ENCODE results near the gene SYT8. TPM values are rescaled to one million over a fixed set of nuclear protein-coding genes. Genes with fewer than 3 reads are reported as not detected.
A peak's percentile ranks its signal among the peaks of the same experiment; 100 is the strongest.

SYT8 gene
- total RNA-seq, 4 donors from 2014 or later, result not detected

GRCh38 chr11:1847006-1847735 lies 12.4 kb downstream of the SYT8 start:
- no peak overlapping the region for H3K4me3 ChIP-seq
- intact Hi-C loops (cut with DNase I; ENCODE audit: low total_unique reads) (no loop called here), in situ Hi-C loops (cut with MboI; ENCODE audit: low sequenced_read_pairs in 4 of 4) (no loop called here)
- H3K27ac ChIP-seq, result no peak overlapping the region
- H3K4me1 ChIP-seq, result no peaks in the 10 kb centered on the region
- H3K36me3 ChIP-seq, result no peaks in the 10 kb centered on the region
- no peaks in the 10 kb centered on the region for H3K9me3 ChIP-seq
- ATAC-seq, result no peak
- no peak for DNase-seq
- TF ChIP-seq, protein P1, sequence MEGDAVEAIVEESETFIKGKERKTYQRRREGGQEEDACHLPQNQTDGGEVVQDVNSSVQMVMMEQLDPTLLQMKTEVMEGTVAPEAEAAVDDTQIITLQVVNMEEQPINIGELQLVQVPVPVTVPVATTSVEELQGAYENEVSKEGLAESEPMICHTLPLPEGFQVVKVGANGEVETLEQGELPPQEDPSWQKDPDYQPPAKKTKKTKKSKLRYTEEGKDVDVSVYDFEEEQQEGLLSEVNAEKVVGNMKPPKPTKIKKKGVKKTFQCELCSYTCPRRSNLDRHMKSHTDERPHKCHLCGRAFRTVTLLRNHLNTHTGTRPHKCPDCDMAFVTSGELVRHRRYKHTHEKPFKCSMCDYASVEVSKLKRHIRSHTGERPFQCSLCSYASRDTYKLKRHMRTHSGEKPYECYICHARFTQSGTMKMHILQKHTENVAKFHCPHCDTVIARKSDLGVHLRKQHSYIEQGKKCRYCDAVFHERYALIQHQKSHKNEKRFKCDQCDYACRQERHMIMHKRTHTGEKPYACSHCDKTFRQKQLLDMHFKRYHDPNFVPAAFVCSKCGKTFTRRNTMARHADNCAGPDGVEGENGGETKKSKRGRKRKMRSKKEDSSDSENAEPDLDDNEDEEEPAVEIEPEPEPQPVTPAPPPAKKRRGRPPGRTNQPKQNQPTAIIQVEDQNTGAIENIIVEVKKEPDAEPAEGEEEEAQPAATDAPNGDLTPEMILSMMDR (IDR thresholded peaks at IDR 0.05 in 4 of 5, conservative IDR thresholded peaks at IDR 0.05 in 1 of 5), result no peak
- TF ChIP-seq POLR2A (IDR thresholded peaks at IDR 0.05), result no peak
- H3K27me3 ChIP-seq, result no peaks in the 10 kb centered on the region

DNA sequence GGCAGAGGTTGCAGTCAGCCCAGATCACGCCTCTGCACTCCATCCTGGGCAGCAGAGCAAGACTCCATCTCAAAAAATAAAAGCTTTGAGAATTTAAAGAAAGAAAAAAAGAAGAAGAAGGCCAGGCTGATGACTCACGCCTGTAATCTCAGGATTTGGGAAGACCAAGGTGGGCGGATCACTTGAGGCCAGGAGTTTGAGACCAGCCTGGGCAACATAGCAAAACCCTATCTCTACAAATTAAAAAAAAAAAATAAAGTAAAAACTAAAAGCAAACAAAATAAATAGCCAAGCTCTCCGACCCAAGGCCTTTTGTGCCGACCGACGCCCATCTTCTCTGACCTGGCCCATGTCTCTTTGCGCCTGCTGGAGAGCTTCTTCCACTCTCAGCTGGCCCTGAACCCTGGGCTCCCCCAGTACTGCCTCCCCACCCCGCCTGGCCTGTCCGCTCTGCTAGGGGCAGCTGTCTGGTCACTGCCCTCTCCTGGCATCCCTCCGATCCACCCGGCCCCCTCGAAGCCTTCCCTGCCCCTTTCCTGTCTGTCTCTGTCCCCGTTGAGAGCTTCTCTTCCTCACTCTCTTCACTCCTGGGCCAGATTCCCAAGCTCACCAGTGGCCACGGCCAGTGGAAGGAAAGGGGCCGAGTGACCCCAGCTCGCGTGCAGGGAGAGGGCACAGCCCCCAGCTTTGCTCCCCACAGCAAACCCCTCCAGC lies 13.3 kb downstream of the SYT8 start:
- H3K27ac ChIP-seq, result no peak overlapping the region
- in situ Hi-C loops (cut with MboI; ENCODE audit: low sequenced_read_pairs in 4 of 4), result no loop called here

DNA sequence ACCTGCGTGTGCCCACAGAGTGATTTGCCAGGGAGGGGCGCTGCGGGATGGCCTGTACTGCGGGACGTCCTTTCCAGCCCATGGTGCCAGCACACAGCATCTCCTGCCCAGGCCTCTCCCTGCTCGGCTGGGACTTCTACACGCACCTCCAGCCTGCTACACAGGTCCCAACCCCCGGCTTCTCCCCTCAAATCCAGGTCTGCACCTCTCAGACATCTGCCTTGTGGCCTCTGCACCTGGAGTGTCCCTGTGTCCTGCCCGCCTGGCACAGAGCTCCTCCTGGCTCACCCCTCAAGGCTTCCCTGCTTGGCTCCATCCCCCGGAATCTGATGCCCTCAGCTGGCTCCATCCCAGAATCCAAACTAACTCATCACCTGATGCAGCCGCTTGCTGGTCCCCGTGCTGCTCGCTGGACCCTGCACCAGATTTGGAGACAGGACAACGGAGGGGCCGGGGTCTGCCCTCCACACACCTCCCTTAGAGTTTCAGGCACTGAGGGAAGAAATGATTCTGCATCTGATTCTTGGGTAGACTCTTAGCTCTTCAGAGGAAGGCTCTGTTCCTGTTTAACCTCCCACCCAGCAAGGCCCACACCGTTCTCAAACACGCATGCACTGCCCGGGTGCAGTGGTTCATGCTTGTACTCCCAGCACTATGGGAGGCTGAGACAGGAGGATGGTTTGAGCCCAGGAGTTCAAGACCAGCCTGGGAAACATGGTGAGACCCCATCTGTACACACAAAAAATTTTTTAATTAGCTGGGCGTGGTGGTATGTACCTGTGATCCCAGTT lies 14.0 kb downstream of the SYT8 start:
- Histone ChIP-seq H3K36me3 (no peaks in the 10 kb centered on the region), H3K9me3 (no peaks in the 10 kb centered on the region), H3K27ac (no peak overlapping the region), H3K4me1 (no peaks in the 10 kb centered on the region), H3K27me3 (no peaks in the 10 kb centered on the region), H3K4me3 (no peak overlapping the region)
- in situ Hi-C loops (cut with MboI; ENCODE audit: low sequenced_read_pairs in 4 of 4) (no loop called here), intact Hi-C loops (cut with DNase I; ENCODE audit: low total_unique reads) (no loop called here)
- no peak for TF ChIP-seq POLR2A (IDR thresholded peaks at IDR 0.05)
- TF ChIP-seq, protein P1 (IDR thresholded peaks at IDR 0.05 in 4 of 5, conservative IDR thresholded peaks at IDR 0.05 in 1 of 5), result no peak
- ATAC-seq (peak in 1 of 2 donors; percentile 7), DNase-seq (no peak)

More for the DNA sequence above, 13.3 kb downstream of the SYT8 start:
- no peak for ATAC-seq
- Histone ChIP-seq H3K4me3 (no peak overlapping the region), H3K36me3 (no peaks in the 10 kb centered on the region), H3K9me3 (no peaks in the 10 kb centered on the region), H3K27me3 (no peaks in the 10 kb centered on the region), H3K4me1 (no peaks in the 10 kb centered on the region)
- DNase-seq, result no peak
- TF ChIP-seq POLR2A (IDR thresholded peaks at IDR 0.05), result no peak
- intact Hi-C loops (cut with DNase I; ENCODE audit: low total_unique reads), result no loop called here

DNA sequence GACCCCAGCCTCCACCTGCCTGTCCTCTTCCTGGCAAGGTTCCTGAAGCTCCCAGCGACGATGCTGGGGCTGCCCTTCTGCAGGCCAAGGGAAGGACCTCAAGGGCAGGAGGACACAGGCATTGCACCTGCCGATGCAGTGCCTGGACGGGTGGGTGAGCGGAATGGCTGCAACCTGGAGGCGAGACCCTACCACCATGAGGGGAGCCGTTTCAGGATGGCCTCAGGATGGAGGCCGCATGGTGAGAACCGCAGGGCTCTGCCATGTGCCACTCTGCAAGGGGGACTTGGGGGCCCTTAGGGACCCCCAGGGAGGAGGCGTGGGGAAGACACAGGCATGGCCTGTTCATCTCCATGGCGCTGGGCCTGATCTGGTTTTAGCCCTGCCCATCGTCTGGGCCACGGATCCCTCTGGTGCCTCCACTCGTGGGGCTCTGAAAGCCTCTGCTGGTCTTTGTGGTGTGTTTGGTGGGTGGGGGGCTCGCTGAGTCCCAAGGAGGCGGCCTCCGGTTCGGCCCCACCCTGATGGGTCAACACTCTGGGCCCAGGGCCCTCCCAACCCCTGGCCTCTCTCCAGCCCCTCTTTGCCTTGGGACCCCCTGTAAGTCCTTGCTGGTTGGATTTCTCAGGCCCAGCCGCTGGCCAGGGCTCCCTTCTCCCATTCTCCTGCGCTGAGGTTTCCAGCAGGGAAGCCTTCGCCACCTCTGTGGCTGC lies 16.8 kb downstream of the SYT8 start:
- no peaks in the 10 kb centered on the region for H3K27me3 ChIP-seq
- DNase-seq (no peak), ATAC-seq (no peak)
- H3K9me3 ChIP-seq, result no peaks in the 10 kb centered on the region
- in situ Hi-C loops (cut with MboI; ENCODE audit: low sequenced_read_pairs in 4 of 4), result no loop called here
- H3K4me3 ChIP-seq, result no peak overlapping the region
- no peak for TF ChIP-seq POLR2A (IDR thresholded peaks at IDR 0.05)
- TF ChIP-seq, protein P1 (IDR thresholded peaks at IDR 0.05 in 4 of 5, conservative IDR thresholded peaks at IDR 0.05 in 1 of 5), result no peak
- intact Hi-C loops (cut with DNase I; ENCODE audit: low total_unique reads), result no loop called here
- no peaks in the 10 kb centered on the region for H3K36me3 ChIP-seq
- peaks cover 0 to 6% of the 10 kb centered on the region in 2 donors for H3K4me1 ChIP-seq
- no peak overlapping the region for H3K27ac ChIP-seq

All from gastrocnemius medialis (tissue), 4 donors.